Activated CD4-positive, alpha-beta T cell treated with anti-CD3 and anti-CD28 coated beads, Interleukin-2, amount 50 U/mL, for 24 hours (primary cell): ENCODE results near the gene ATXN7L1.
A peak's percentile ranks its signal among the peaks of the same experiment; 100 is the strongest.

Source experiments
- DNase-seq, 2 donors: peaks; one replicate each; pipeline ENCODE4 v3.0.0-alpha.2; 2020; ENCODE audit warnings: low read depth in 1 of 2, low spot score in 1 of 2

Gene ATXN7L1

GRCh38 chr7:105589356-105590077 lies 286.9 kb downstream of the ATXN7L1 start:
- DNase-seq = peak; percentile 5 to 40

GRCh38 chr7:105587909-105588635 lies 288.3 kb downstream of the ATXN7L1 start:
- no peak for DNase-seq

- DNase-seq = no peak
These were observed 290.4 kb downstream of the ATXN7L1 start for GRCh38 chr7:105585850-105586500.

- DNase-seq = no peak
These were observed 292.2 kb downstream of the ATXN7L1 start for GRCh38 chr7:105584165-105584564.

- DNase-seq = no peak
These were observed 293.3 kb downstream of the ATXN7L1 start for GRCh38 chr7:105583061-105583460.

- peak in 1 of 2 donors; percentile 4 for DNase-seq
These were observed 295.2 kb downstream of the ATXN7L1 start, which contains the start of gene EFCAB10 for GRCh38 chr7:105581066-105581811. TSS of gene EFCAB10 (minus strand) at chr7:105581493. CDS start at chr7:105581463, 30 bp downstream.

GRCh38 chr7:105580022-105580740 lies 296.2 kb downstream of the ATXN7L1 start:
- DNase-seq = no peak

GRCh38 chr7:105578496-105578895 lies 297.9 kb downstream of the ATXN7L1 start:
- DNase-seq = no peak

- DNase-seq = no peak
These were observed 299.1 kb downstream of the ATXN7L1 start for GRCh38 chr7:105577251-105577650.

GRCh38 chr7:105571891-105572290 lies 304.5 kb downstream of the ATXN7L1 start:
- no peak for DNase-seq

GRCh38 chr7:105567821-105568220 lies 308.6 kb downstream of the ATXN7L1 start:
- DNase-seq = no peak

- no peak for DNase-seq
These were observed 309.4 kb downstream of the ATXN7L1 start for GRCh38 chr7:105567024-105567423.

GRCh38 chr7:105565190-105565589 lies 311.2 kb downstream of the ATXN7L1 start:
- DNase-seq = no peak

- no peak for DNase-seq
These were observed 316.5 kb downstream of the ATXN7L1 start for GRCh38 chr7:105559926-105560325.
